ENCODE data around the gene STK10. TPM values are rescaled to one million over a fixed set of nuclear protein-coding genes. Genes with fewer than 3 reads are reported as not detected.

STK10 gene
- polyA plus RNA-seq, 2 of the 4 experiments (the other 2 are of a cell fraction): 4.3 to 13.1 TPM

GRCh38 chr5:172163346-172163745 is 24.7 kb downstream of the STK10 start:
- Histone ChIP-seq H3K27ac (no peak overlapping the region), H3K4me2 (no peak overlapping the region), H3K9me3 (no peaks in the 10 kb centered on the region), H3K4me3 (no peak overlapping the region), H3K4me1 (no peaks in the 10 kb centered on the region)
- POLR2A ChIA-PET: no interaction called here
- FAIRE-seq: no peak
- ATAC-seq: peak in 1 of 2 experiments; percentile 37; a peak in 2 of 6 replicates
- no peak for DNase-seq (ENCODE audit: low read depth in 1 of 2, low spot score in 1 of 2)
- CTCF ChIA-PET: interaction anchor here (1.1 to 4.0 kb wide), 6 partner anchors 8 to 120 kb away, joined by 3 to 17 read pairs (median 4); partner anchors contain the start of genes STK10 and UBTD2
- WGBS (ENCODE audit: missing lambda C conversion rate): 82% methylated on average over 4 of the region's 4 CpGs
- TF ChIP-seq JUN (IDR thresholded peaks at IDR 0.05): no peak
- TF ChIP-seq ESRRA (IDR thresholded peaks at IDR 0.05; ENCODE audit: borderline replicate concordance, low read length): no peak

GRCh38 chr5:172162987-172163343 is 25.1 kb downstream of the STK10 start:
- ChIA-PET CTCF (interaction anchor here (0.9 to 4.0 kb wide), 7 partner anchors 8 to 120 kb away, joined by 3 to 17 read pairs (median 3); partner anchors contain the start of genes STK10 and UBTD2), POLR2A (no interaction called here)
- no peak for FAIRE-seq
- WGBS (ENCODE audit: missing lambda C conversion rate): 57% methylated on average over 5 of the region's 5 CpGs
- H3K4me1 ChIP-seq: no peaks in the 10 kb centered on the region
- no peak overlapping the region for H3K27ac ChIP-seq
- TF ChIP-seq FOXS1 (CRISPR knock-in tag; IDR thresholded peaks at IDR 0.05) (no peak), HOXB5 (CRISPR knock-in tag; IDR thresholded peaks at IDR 0.05) (no peak), NR3C1 (IDR thresholded peaks at IDR 0.05) (no peak), CEBPB (IDR thresholded peaks at IDR 0.05) (no peak), ZFP36 (IDR thresholded peaks at IDR 0.05; ENCODE audit: borderline replicate concordance, partially characterized antibody) (no peak), CHD4 (IDR thresholded peaks at IDR 0.05; ENCODE audit: borderline replicate concordance) (no peak), MAFK (IDR thresholded peaks at IDR 0.05; ENCODE audit: partially characterized antibody) (no peak), FOSL2 (IDR thresholded peaks at IDR 0.05) (no peak), FOSL2 (CRISPR knock-in tag; IDR thresholded peaks at IDR 0.05) (no peak), EHMT2 (IDR thresholded peaks at IDR 0.05; ENCODE audit: low read depth) (no peak), TFCP2L1 (CRISPR knock-in tag; IDR thresholded peaks at IDR 0.05) (no peak), ESRRA (IDR thresholded peaks at IDR 0.05; ENCODE audit: borderline replicate concordance, low read length) (no peak), CTCF (IDR thresholded peaks at IDR 0.05) (no peak), HES2 (IDR thresholded peaks at IDR 0.05) (no peak), POLR2AphosphoS2 (conservative IDR thresholded peaks at IDR 0.05; ENCODE audit: low read length) (no peak)
- no peak for DNase-seq (ENCODE audit: low read depth in 1 of 2, low spot score in 1 of 2)
- no peak overlapping the region for H3K4me3 ChIP-seq
- H3K4me2 ChIP-seq: no peak overlapping the region
- no peaks in the 10 kb centered on the region for H3K9me3 ChIP-seq
- ATAC-seq: no peak

GRCh38 chr5:172162323-172162986 is 25.6 kb downstream of the STK10 start:
- ChIA-PET POLR2A (no interaction called here), CTCF (interaction anchor here (0.9 to 4.0 kb wide), 9 partner anchors 10 to 123 kb away, joined by 3 to 17 read pairs (median 3); partner anchors contain the start of genes STK10 and UBTD2)
- no peak for FAIRE-seq
- peak in 1 of 2 experiments; percentile 38 for DNase-seq (ENCODE audit: low read depth in 1 of 2, low spot score in 1 of 2)
- WGBS (ENCODE audit: missing lambda C conversion rate): 86% methylated on average over 5 of the region's 5 CpGs
- Histone ChIP-seq H3K9me3 (no peaks in the 10 kb centered on the region), H3K27ac (no peak overlapping the region), H3K4me1 (no peaks in the 10 kb centered on the region), H3K4me3 (no peak overlapping the region), H3K4me2 (no peak overlapping the region)
- ATAC-seq: peak; percentile 70 to 80; a peak in 5 of 6 replicates
- peak in 1 of 2 experiments; percentile 6; a peak in 1 of 5 replicates for TF ChIP-seq RAD21 (conservative IDR thresholded peaks at IDR 0.05 in 1 of 2, IDR thresholded peaks at IDR 0.05 in 1 of 2)
- no peak for TF ChIP-seq CBX8 (IDR thresholded peaks at IDR 0.05)

- WGBS (ENCODE audit: missing lambda C conversion rate): 84% methylated on average over 9 of the region's 9 CpGs
Observed at GRCh38 chr5:172160506-172160905, 27.5 kb downstream of the STK10 start.

More at GRCh38 chr5:172160506-172160905, 27.5 kb downstream of the STK10 start:
- TF ChIP-seq SMC3 (IDR thresholded peaks at IDR 0.05): no peak
- no peak for TF ChIP-seq ZFP36 (IDR thresholded peaks at IDR 0.05; ENCODE audit: borderline replicate concordance, partially characterized antibody)
- no peak for TF ChIP-seq RCOR1 (IDR thresholded peaks at IDR 0.05; ENCODE audit: low read depth, low read length)
- no peak for TF ChIP-seq JUN (IDR thresholded peaks at IDR 0.05)
- TF ChIP-seq JUNB (IDR thresholded peaks at IDR 0.05): no peak
- TF ChIP-seq ESRRA (IDR thresholded peaks at IDR 0.05; ENCODE audit: borderline replicate concordance, low read length): no peak
- no peak for TF ChIP-seq ZC3H11A (IDR thresholded peaks at IDR 0.05)
- no peak for TF ChIP-seq NFE2L2 (conservative IDR thresholded peaks at IDR 0.05; ENCODE audit: low read length)
- no peak for TF ChIP-seq KDM5A (IDR thresholded peaks at IDR 0.05)
- TF ChIP-seq CBX8 (IDR thresholded peaks at IDR 0.05): no peak
- no peak for TF ChIP-seq EHMT2 (IDR thresholded peaks at IDR 0.05; ENCODE audit: low read depth)
- TF ChIP-seq KDM1A (IDR thresholded peaks at IDR 0.05; ENCODE audit: low read depth): no peak
- TF ChIP-seq CBX2 (IDR thresholded peaks at IDR 0.05; ENCODE audit: borderline replicate concordance, low read depth): no peak
- no peak for TF ChIP-seq NPAS2 (CRISPR knock-in tag; IDR thresholded peaks at IDR 0.05; ENCODE audit: borderline replicate concordance)
- no peak for TF ChIP-seq RARB (CRISPR knock-in tag; IDR thresholded peaks at IDR 0.05)
- TF ChIP-seq HOXB13 (CRISPR knock-in tag; IDR thresholded peaks at IDR 0.05; ENCODE audit: low read depth): no peak
- no peak overlapping the region for H3K27ac ChIP-seq
- no peak for ATAC-seq
- no peaks in the 10 kb centered on the region for H3K9me3 ChIP-seq
- ChIA-PET POLR2A (no interaction called here), CTCF (interaction anchor here (0.6 to 2.1 kb wide), 2 partner anchors 28 to 826 kb away, joined by 3 to 10 read pairs; partner anchors contain the start of gene STK10)
- no peak overlapping the region for H3K4me3 ChIP-seq
- DNase-seq (ENCODE audit: low read depth in 1 of 2, low spot score in 1 of 2): no peak
- H3K4me1 ChIP-seq: no peaks in the 10 kb centered on the region
- no peak overlapping the region for H3K4me2 ChIP-seq
- no peak for FAIRE-seq
